ENCODE measurements around the gene VWA3B.
"Not testable (repeated sequence)": the region's sequence is repeated elsewhere in the genome, so short reads cannot be mapped to it uniquely, and the experiment has no call there.

The VWA3B gene

DNA sequence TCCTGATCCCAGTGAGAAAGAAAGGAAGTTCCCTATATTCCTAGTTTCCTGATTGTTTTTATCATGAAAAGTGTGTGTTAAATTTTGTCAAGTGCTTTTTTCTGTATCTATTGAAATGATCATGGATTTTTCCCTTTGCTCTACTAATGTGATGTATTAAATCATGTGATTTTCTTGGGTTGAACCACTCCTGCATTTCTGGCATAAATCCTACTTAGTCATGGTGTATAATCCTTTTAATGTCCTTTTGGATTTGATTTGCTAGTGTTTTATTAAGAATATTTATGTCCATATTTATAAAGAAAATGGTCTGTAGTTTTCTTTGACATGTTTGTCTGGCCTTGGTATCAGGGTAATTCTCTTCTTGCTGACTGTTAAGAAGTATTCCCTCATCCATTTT is 171.9 kb downstream of the VWA3B start:
- Histone ChIP-seq H3K4me1 (ENCODE audit: control insufficient read depth in 1 of 2, insufficient read depth in 1 of 2, low read depth in 1 of 2, low read length in 1 of 2) (no peaks in the 10 kb centered on the region), H3K27ac (no peak overlapping the region), H3K27me3 (no peaks in the 10 kb centered on the region), H3K9me3 (peaks cover 9% of the 10 kb centered on the region), H3K4me3 (ENCODE audit: low read depth in 1 of 2, low read length in 1 of 2) (no peak overlapping the region), H3K36me3 (no peaks in the 10 kb centered on the region)
- no peak for TF ChIP-seq CTCF (IDR thresholded peaks at IDR 0.05)

GRCh38 chr2:98263362-98263761 is 176.4 kb downstream of the VWA3B start:
- Histone ChIP-seq H3K36me3 (no peaks in the 10 kb centered on the region), H3K4me1 (ENCODE audit: control insufficient read depth in 1 of 2, insufficient read depth in 1 of 2, low read depth in 1 of 2, low read length in 1 of 2) (no peaks in the 10 kb centered on the region), H3K4me3 (ENCODE audit: low read depth in 1 of 2, low read length in 1 of 2) (no peak overlapping the region), H3K27ac (no peak overlapping the region), H3K27me3 (no peaks in the 10 kb centered on the region), H3K9me3 (peaks cover 9% of the 10 kb centered on the region)
- TF ChIP-seq CTCF (IDR thresholded peaks at IDR 0.05): no peak

- H3K27ac ChIP-seq, H3K27me3 ChIP-seq: not testable (repeated sequence)
Measured at GRCh38 chr2:98268225-98268624, 181.3 kb downstream of the VWA3B start.

DNA sequence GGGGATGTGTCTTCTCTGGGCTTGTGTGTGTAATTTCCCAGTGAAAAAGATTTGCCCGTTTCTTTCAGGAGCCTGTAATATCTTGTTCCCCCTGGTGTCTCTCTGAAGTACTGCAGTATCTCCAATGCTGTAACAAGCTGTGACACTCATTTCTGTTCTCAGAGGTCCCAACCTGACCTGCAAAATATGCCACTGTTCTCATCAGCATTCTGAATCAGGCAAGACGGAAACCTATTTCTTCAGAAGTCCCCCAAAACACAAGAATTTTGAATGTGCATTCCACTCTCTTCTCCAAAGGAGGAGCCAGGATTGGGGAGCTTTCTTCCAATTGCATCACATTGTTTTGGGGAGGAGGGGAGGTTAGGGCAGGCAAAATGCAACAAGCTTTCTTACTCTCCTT is 182.3 kb downstream of the VWA3B start:
- Histone ChIP-seq H3K27me3 (peaks cover 9% of the 10 kb centered on the region), H3K4me3 (ENCODE audit: low read depth in 1 of 2, low read length in 1 of 2) (no peak overlapping the region), H3K4me1 (ENCODE audit: control insufficient read depth in 1 of 2, insufficient read depth in 1 of 2, low read depth in 1 of 2, low read length in 1 of 2) (no peaks in the 10 kb centered on the region), H3K9me3 (no peaks in the 10 kb centered on the region), H3K27ac (no peak overlapping the region), H3K36me3 (no peaks in the 10 kb centered on the region)
- no peak for TF ChIP-seq CTCF (IDR thresholded peaks at IDR 0.05)

More at GRCh38 chr2:98268225-98268624, 181.3 kb downstream of the VWA3B start:
- H3K36me3 ChIP-seq; H3K4me3 ChIP-seq (ENCODE audit: low read depth in 1 of 2, low read length in 1 of 2); H3K4me1 ChIP-seq (ENCODE audit: control insufficient read depth in 1 of 2, insufficient read depth in 1 of 2, low read depth in 1 of 2, low read length in 1 of 2); H3K9me3 ChIP-seq: not testable (repeated sequence)

- H3K36me3 ChIP-seq: no peaks in the 10 kb centered on the region
Measured at GRCh38 chr2:98269830-98270229, 182.9 kb downstream of the VWA3B start.

More at GRCh38 chr2:98269830-98270229, 182.9 kb downstream of the VWA3B start:
- H3K4me1 ChIP-seq (ENCODE audit: control insufficient read depth in 1 of 2, insufficient read depth in 1 of 2, low read depth in 1 of 2, low read length in 1 of 2): no peaks in the 10 kb centered on the region
- peaks cover 9% of the 10 kb centered on the region for H3K27me3 ChIP-seq
- no peak for TF ChIP-seq CTCF (IDR thresholded peaks at IDR 0.05)
- H3K9me3 ChIP-seq: no peaks in the 10 kb centered on the region
- H3K4me3 ChIP-seq (ENCODE audit: low read depth in 1 of 2, low read length in 1 of 2): no peak overlapping the region
- H3K27ac ChIP-seq: no peak overlapping the region

All from neutrophil (primary cell).